HG02798 (cell line): ENCODE measurements around the gene CHEK2.
"Not testable (repeated sequence)": the region's sequence is repeated elsewhere in the genome, so short reads cannot be mapped to it uniquely, and the experiment has no call there.

ENCODE experiments used
- ATAC-seq: cut with Tn5 transposase; IDR thresholded peaks from one replicate; pipeline ENCODE4 v1.9.1; 2021; ENCODE audit warnings: mild to moderate bottlenecking; ENCODE audit not compliant: unreplicated experiment, poor library complexity

CHEK2 gene

DNA sequence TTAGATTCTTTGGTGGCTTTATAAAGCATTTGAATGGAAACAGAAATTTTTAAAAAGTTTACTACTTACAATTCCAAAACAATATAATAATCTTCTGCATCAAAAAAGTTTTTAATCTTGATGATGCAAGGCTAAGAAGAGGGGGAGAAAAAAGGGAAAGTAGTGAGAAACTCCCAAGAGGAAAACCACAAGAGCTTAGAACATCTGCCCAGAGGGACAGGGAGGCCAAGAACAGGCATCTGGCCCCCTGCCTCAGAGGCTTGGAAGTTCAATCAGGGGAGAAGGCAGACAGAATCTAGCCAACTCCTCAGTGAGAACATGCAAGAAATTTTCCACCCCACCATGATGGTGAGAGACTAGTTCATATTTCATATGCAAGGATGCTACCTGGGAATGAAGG lies 38.2 kb downstream of the CHEK2 start:
- ATAC-seq = no peak

DNA sequence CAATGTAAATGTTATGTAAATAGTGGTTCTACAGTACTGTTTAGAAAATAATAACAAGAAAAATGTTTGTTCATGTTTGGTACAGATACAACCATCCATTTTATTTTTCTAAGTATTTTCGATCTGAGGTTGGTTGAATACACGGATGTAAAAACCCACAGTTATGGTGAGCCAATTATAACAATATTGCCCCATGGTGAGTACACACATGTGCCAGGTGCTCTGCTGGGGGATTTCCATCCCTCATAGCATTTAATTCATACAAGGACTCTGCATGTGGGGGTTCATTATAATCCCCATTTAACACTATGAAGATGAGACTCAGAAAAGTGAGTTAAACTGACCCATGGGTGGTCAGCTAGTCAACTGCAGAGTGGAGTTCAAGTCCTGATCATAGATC lies 38.7 kb downstream of the CHEK2 start:
- ATAC-seq = no peak

DNA sequence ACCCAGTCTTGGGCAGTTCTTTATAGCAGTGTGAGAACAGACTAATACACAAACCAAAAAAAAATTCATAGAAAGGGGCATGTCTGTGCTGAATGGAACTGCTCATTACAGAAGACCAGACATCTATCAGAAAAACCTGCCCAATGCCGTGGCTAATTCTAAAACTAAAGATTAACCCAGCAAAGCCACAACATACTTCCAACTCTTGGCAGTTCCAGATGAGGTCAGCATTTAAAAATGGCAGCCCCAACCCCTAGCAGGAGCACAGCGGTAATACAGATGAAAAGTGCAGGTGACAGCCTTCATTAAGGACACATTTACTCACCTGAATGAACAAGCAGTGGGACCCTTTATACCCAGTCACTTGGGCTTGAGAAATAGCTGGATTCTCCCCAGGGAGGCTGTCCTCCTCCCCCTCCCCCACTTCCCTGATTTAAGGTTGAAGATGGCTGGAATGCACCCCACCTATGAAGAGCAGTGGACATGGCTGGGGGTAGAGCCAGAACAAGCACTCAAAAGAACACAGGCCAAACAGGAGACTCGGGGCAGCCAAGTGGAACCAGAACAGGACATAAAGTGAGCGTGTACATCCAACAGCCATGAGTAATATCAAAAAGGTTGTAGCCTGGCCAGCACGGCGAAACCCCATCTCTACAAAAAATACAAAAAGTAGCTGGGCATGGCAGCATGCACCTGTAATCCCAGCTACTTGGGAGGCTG lies 48.4 kb downstream of the CHEK2 start:
- not testable (repeated sequence) for ATAC-seq

DNA sequence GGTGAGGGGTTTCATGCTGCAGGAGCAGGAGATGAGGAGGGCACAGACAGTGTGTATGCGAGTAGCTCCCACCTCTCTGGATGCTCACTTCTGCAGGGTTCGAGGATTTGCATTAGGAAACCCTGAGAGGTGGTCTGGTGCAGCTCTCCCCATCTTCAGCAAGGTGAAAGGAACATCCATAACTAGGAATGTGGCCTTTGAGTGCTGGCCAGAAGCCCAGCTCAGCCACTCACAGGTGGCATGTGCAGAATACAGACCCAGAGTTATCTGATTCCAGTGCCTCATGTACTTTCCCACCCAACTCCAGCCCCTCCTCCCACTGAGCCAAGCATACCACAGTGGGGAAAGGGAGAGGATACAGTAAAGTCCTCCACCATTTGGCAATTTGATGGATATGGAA lies 51.8 kb downstream of the CHEK2 start:
- ATAC-seq = not testable (repeated sequence)

DNA sequence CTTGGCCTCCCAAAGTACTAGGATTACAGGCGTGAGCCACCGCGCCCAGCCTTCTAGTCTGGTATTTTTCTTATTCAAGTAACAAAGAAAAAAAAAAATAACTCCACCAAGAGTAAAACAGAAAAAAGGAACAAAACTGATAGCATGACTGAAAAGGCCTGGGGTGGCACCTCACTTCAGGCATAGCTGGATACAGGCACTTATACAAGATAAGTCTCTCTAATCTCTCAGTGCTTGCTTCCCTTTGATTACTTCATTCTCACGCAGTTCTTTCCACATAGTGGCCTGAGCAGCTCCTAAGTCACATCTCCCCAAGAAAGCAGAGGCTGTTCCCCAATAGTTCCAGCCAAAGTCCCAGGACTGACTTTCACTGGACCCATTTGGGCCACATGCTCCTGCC lies 58.7 kb downstream of the CHEK2 start:
- not testable (repeated sequence) for ATAC-seq

DNA sequence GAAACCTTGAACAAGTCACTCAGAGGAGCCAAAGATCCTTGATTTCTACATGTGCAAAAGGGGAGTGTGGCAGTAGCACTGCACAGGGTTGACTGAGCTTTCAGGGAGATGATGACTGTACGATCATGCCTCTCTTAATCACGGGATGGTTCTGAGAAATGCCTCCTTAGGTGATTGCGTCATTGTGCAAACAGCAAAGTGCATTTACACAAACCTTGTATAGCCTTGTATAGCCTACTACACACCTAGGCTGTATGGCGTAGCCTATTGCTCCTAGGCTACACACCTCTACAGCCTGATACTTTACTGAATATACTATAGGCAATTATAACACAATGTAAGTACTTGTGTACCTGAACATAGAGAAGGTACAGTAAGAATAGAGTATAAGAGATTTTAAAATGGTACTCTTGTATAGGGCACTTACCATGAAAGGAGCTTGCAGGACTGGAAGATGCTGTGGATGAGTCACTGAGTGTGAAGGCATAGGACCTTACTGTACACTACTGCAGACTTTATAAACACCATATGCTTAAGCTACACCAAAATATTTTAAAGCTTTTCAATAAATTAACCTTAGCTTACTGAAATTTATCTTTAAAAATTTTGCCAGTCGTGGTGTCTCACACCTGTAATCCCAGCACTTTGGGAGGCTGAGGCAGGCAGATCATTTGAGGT lies 60.7 kb downstream of the CHEK2 start:
- ATAC-seq = not testable (repeated sequence)

DNA sequence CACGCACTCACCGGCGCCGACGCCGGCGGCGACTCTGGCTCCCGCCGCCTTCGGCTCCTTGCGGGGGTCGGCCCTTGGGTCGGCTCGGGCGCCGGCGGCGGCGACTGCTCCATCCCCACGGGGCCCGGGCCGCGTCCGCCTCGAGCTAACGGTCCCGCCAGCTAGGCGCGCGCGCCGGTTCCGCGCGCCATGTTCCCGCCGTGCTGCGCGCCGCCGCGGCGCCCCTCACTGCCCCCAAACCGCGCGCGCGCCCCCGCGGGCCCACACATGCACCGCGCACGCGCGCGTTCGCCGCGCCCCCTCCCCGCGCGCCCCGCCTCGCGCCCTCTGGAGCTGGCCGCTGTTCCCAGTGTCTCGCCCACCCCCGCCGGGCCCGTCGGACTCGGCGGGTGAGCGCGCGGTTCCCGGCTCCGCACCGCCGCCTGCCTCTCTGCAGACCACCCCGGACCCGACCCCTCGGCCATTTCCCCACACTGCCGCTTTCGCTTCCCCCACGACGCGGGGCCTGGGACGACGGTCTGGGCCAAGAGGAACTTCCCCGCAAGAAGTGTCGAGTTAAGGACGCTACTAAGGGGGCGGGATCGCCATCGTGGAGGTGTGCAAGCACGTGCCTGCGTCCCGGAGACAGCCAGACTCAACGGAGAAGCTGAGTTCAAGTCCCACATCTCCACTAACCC lies 61.9 kb downstream of the CHEK2 start, which contains the start of gene TTC28:
TTC28 (minus strand) TSS at position 230 of the 677 bp plus-strand sequence; CDS start at position 113, 117 bp downstream.
- not testable (repeated sequence) for ATAC-seq

DNA sequence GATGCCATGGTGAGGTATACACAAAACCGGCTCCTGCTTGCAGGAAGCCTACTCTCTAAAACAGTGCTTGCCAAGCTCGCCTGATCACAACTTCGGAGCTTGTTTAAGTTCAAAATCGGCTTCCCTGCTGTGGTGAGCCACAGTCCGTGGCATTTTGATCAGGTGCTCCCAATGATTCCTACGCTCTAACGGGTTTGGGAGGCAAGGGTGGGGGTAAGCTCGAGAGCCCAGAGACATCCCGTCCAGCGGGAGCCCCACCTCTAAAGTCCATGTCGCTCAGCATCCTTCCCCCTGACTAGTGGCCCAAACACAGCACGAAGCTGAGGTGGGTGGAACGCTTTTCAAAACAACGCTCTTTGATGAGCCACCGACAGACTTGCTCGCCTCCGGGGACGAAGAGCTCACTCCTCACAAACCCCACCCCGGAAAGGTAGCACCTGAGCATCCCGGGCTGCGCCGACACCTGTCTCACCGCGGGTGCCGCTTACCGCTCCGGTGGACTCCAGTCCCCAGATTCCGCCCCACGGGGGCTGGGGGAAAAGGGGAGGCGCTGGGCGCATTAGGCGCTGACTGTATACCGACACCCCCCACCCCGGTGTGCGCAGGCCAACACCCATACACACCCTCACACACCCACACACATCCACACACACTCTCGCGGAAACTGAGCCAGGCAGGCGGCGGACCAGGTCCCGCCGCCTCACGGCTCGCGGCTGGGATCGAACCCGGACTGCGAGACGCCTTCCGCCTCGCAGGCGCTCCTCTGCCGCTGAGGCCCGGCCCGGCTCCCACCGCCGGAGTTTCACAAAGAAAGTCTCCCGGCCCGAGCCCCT lies 62.6 kb downstream of the CHEK2 start:
- ATAC-seq = not testable (repeated sequence)

DNA sequence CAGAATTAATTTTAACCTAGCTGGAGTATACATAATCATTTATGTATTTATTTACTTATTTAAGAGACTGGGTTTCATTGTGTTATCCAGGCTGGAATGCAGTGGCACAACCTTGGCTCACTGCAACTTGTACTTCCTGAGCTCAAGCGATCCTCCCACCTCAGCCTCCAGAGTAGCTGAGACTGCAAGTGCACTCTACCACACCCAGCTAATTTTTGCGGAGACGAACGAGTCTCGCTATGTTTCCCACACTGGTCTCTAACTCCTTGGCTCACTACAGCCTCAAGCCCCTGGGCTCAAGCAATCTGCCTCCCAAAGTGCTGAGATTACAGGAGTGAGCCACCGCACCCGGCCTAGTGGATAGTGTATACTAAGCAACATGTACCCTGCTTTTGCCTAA lies 63.5 kb downstream of the CHEK2 start:
- ATAC-seq = not testable (repeated sequence)

DNA sequence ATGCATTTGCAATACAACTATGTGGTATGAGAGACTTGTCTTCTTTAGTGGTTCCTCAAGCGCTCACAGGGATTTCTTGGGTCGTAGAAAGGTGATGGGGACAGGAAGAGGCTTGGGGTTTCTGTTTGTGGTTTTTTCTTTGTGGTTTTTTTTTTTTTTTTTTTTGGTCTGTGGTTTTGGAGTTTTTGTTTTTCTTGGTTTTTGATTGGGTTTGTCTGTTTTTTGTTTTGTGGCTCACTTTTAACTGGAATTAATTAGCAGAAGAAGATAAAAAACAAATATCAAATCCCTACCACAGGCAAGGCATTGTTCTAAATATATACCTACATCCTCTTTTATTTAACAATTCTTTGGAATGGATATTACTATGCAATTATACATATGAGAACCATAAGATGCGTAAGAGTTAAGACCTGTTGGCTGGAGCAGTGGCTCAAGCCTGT lies 67.5 kb downstream of the CHEK2 start:
- ATAC-seq = peak; percentile 60

DNA sequence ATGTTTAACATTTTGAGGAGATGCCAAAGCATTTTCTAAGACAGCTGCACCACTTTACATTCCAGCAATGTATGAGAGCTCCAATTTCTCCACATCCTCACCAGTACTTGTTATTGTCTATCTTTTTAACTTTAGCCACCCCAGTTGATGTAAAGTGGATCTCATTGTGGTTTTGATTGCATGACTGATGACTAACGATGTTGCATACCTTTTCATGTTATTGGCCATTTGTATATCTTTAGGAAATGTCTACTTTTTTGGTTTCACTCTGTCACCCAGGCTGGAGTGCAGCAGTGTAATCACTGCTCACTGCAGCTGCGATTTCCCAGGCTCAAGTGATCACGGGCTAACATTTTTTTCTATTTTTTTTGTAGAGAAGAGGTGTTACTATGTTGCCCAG lies 70.9 kb downstream of the CHEK2 start:
- no peak for ATAC-seq

DNA sequence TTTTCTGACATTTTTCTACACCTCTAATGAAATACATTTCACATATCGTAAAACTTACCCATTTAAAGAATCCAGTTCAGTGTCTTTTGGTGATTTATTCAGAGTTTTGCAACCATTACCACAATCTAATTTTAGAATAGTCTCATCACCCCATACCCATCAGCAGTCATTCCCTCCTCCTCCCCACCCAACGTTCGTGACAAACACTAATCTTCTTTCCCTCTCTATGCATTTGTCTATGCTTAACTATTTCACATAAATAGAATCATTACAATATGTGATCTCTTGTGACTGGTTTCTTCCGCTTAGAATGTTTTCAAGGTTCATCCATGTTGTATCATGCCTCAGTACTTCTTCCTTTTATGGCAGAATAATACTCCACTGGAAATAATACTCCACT lies 71.5 kb downstream of the CHEK2 start:
- ATAC-seq = no peak

DNA sequence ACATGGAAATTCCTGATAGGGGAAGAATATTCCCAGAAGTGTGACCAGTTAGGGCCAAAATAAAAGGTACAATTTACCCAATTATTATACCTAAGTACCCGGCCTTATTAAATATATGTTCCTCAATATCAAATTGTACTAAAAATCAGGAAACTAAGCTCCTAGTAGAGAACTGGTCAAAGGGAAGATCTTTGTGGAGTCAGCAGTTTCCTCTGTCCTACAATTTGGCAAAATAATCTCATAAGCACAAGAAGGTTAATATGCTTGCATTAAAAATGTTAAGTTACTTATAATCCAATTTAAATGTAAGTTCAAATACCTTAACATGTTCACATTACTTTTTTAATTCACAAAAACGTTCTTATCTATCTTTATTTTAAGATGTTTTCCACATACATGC lies 72.2 kb downstream of the CHEK2 start:
- no peak for ATAC-seq

DNA sequence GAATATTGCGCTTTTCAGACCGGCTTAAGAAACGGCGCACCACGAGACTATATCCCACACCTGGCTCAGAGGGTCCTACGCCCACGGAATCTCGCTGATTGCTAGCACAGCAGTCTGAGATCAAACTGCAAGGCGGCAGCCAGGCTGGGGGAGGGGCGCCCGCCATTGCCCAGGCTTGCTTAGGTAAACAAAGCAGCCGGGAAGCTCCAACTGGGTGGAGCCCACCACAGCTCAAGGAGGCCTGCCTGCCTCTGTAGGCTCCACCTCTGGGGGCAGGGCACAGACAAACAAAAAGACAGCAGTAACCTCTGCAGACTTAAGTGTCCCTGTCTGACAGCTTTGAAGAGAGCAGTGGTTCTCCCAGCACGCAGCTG lies 78.1 kb downstream of the CHEK2 start:
- ATAC-seq = not testable (repeated sequence)

DNA sequence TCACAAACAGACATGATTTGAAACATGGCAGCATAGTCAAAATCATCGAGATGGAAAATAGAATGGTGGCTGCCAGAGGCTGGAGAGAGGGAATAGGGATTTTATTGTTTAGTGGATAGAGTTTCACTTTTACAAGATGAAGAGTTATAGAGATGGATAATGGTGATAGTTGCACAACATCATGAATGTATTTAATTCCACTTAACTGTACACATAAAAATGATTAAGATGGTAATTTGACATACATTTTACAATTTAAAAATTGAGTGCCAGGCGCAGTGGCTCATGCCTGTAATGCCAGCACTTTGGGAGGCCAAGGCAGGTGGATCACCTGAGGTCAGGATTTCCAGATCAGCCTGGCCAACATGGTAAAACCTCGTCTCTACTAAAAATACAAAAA lies 83.2 kb downstream of the CHEK2 start:
- no peak for ATAC-seq

DNA sequence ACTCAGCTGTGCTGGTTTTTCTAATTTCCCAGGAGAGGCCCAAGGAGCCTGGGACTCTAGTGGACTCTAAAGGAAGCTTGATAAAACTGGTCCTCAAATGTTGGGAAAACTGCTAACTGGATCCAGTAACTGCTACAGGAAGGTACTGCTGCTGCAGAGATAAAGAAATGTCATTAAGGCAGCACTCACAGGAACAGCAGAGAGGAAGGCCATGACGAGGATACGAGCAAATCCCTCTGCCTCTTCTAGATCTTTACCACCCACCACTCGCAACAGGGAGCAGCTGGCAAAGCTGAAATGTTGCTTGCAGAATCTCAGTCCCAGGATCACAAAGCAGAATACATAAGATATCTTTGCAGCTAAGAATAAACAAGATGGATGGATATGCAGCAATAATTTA lies 85.4 kb downstream of the CHEK2 start:
- no peak for ATAC-seq

DNA sequence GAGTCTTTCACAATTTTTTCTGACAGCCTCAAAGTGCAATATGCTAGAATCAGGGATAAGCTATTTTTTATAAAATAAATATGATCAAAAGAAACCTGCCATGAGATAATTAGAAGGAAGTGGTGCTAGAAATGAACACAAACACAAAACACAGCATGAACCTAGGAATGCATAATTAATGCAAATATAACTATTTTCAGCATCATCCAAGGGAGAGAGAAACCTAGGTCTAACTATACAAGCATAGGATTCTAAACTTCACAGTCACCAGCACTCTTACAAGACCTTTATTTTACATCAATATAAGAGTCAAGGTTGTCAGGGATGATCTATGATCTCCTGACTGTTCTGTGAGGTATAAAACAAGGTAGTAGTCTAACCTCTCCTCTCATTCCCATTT lies 91.2 kb downstream of the CHEK2 start:
- ATAC-seq = no peak

DNA sequence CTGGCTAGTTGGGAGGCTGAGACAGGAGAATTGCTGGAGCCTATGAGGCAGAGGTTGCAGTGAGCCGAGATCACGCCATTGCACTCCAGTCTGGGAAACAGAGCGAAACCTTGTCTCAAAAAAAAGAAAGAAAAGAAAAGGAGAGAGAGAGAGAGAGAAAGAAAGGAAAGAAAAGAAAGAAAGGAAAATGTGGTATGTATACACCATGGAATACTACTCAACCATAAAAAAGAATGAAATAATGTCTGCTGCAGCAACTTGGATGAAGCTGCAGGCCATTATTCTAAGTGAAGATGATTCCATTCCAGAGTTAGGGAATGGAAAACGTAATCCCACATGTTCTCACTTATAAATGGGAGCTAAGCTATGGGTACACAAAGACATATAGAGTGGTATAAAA lies 92.8 kb downstream of the CHEK2 start:
- no peak for ATAC-seq

DNA sequence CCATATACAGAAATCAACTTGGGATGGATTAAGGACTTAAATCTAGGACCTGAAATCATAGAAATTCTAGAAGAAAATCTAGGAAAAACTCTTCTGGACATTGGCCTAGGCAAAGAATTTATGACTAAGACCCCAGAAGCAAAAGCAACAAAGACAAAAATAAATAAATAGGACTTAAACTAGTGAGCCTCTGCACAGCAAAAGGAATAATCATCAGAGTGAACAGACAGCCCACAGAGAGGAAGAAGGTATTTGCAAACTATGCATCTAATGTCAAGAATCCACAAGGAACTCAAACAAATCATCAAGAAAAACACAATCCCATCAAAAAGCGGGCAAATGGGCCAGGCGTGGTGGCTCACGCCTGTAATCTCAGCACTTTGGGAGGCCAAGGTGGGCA lies 94.4 kb downstream of the CHEK2 start:
- no peak for ATAC-seq

DNA sequence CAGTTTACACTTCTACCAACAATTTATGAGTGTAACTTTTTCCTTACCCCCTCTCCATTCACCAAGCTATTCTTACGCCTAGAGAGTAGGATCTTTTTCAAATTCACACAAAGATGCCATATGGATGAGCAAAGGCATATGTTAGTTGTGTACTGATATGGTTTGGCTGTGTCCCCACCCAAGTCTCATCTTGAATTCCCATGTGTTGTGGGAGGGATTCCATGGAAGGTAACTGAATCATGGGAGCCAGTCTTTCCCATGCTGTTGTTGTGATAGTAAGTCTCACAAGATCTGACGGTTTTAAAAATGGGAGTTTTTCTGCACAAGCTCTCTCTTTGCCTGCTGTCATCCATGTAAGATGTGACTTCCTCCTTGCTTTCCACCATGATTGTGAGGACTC lies 102.3 kb downstream of the CHEK2 start:
- ATAC-seq = no peak
